SU-DHL-6 (cell line): Measurements from ENCODE around the gene HOXA13.

Experiments
- H2AFZ ChIP-seq: fragments of 200-600 bp; sonication (generic); 2 replicates; pipeline ENCODE4 v1.6.1; 2014; ENCODE audit warnings: low read depth, mild to moderate bottlenecking, moderate library complexity, mixed read lengths, antibody characterized with exemption, low read length; ENCODE audit not compliant: severe bottlenecking
- H3F3A ChIP-seq: fragments of 200-600 bp; shearing (Covaris generic); 2 replicates; pipeline ENCODE4 v1.6.0; 2016; ENCODE audit warnings: antibody characterized with exemption, mild to moderate bottlenecking; ENCODE audit not compliant: insufficient read depth
- H3K27ac ChIP-seq: fragments of 200-600 bp; sonication (generic); 2 replicates; pipeline ENCODE4 v1.5.1; 2016; ENCODE audit warnings: low read depth, mild to moderate bottlenecking, low read length, moderate library complexity, mixed read lengths
- H3K27me3 ChIP-seq: fragments of 200-600 bp; sonication (generic), shearing (Covaris generic); 2 replicates; pipeline ENCODE4 v1.6.0; 2014; ENCODE audit warnings: mild to moderate bottlenecking, low read length
- H3K36me3 ChIP-seq: fragments of 200-600 bp; sonication (generic); 2 replicates; pipeline ENCODE4 v1.6.1; 2014; ENCODE audit warnings: mild to moderate bottlenecking, low read length, mixed read lengths
- H3K4me2 ChIP-seq: fragments of 300-600, 200-600 bp; shearing (Covaris generic), sonication (generic); 2 replicates; pipeline ENCODE4 v1.6.0; 2014; ENCODE audit warnings: low read length, low read depth, mild to moderate bottlenecking; ENCODE audit not compliant: poor library complexity, severe bottlenecking
- H3K4me3 ChIP-seq: fragments of 200-600 bp; sonication (generic); 2 replicates; pipeline ENCODE4 v1.5.1; 2014; ENCODE audit warnings: antibody characterized with exemption, low read length, mild to moderate bottlenecking, mixed read lengths; ENCODE audit not compliant: insufficient read depth, poor library complexity, severe bottlenecking
- H3K79me2 ChIP-seq: fragments of 200-600 bp; sonication (generic); 2 replicates; pipeline ENCODE4 v1.6.1; 2014; ENCODE audit warnings: mild to moderate bottlenecking, low read length, moderate library complexity; ENCODE audit not compliant: insufficient read depth
- H3K9ac ChIP-seq: fragments of 200-600 bp; sonication (generic); 2 replicates; pipeline ENCODE4 v1.7.0; 2014; ENCODE audit warnings: mild to moderate bottlenecking, low read length
- H3K9me2 ChIP-seq: fragments of 200-600 bp; sonication (generic); replicated peaks from 2 replicates; pipeline ENCODE4 v1.6.1; 2014; ENCODE audit warnings: low read length; ENCODE audit not compliant: insufficient read depth
- H3K9me3 ChIP-seq: fragments of 200-600 bp; sonication (generic); 2 replicates; pipeline ENCODE4 v1.6.1; 2014; ENCODE audit warnings: low read length, mixed read lengths; ENCODE audit not compliant: insufficient read depth
- H4K20me1 ChIP-seq: fragments of 200-600 bp; sonication (generic); 2 replicates; pipeline ENCODE4 v1.6.1; 2014; ENCODE audit warnings: low read depth, mild to moderate bottlenecking, antibody characterized with exemption, low read length, moderate library complexity, mixed read lengths
- EZH2phosphoT487 ChIP-seq: fragments of 200-600 bp; sonication (generic), shearing (Covaris generic); conservative IDR thresholded peaks from 2 replicates; pipeline ENCODE4 v1.6.1; 2018; ENCODE audit warnings: mild to moderate bottlenecking, antibody characterized with exemption, low read length, moderate library complexity, mixed read lengths
- TF ChIP-seq, protein P1 (sequence below): fragments of 200-600 bp; sonication (generic); IDR thresholded peaks from one replicate; pipeline ENCODE4 v1.5.1; 2017; ENCODE audit warnings: antibody characterized with exemption, mild to moderate bottlenecking, low read length, moderate library complexity; ENCODE audit not compliant: insufficient read depth, poor library complexity, severe bottlenecking

HOXA13 gene

DNA sequence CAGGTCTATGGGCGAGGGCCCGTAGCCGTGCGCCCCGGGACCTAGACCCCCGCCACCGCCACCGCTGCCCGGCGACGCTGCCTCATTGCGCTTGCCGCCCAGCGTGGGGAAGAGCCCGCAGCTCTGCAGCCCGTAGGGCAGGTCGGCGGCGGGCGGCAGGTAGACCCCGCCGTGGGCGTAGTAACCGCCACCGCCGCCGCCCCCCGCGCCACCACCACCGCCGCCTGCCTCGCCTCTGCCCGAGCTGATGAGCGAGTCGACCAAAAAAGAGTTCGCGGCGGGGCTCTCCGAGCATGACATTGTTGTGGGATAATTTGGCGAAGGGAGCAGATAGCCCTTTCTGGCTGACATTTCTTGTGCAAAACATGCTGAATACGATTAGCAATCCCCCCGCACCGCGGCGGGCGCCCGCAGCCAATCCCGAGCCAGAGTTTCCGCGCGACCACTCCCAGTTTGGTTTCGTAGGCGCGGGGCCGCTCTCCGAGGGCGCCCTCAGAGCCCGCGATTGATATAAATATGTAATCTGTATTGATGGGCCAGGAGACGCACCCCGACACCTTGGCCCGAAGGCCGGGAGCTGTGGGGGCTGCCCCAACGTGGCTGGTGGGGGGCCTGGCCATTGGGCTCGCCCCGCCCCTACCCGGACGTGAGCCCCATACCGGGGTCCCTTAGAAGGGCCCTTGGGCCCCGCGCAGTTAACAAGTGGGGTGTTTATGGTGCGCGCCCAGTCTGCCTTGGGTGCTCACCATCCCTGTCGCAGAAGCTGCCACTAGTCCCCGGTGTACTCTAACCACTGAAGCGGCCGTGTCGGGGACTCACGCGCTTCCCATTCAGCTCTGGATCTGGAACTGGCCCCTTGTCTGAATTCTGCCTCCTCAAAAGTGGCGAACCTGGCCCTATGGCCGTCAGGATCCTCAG, 25.7 kb downstream of the HOXA13 start, which contains the start of gene HOXA10:
TSS of gene HOXA10 (minus strand) at position 365 of the 918 bp plus-strand sequence. CDS start at position 351, 14 bp downstream.
- Histone ChIP-seq H2AFZ (no peak within 1 kb of the TSS), H3K9me2 (no peaks in the 10 kb centered on the region), H3K4me3 (no peak within 1 kb of the TSS), H3K79me2 (no peaks in the 10 kb centered on the region), H3K27me3 (no peaks in the 10 kb centered on the region), H3K9me3 (no peaks in the 10 kb centered on the region), H4K20me1 (no peaks in the 10 kb centered on the region), H3K27ac (no peak within 1 kb of the TSS), H3K36me3 (no peaks in the 10 kb centered on the region), H3F3A (no peaks in the 10 kb centered on the region), H3K9ac (no peak within 1 kb of the TSS), H3K4me2 (no peak within 1 kb of the TSS)
- TF ChIP-seq, protein P1, sequence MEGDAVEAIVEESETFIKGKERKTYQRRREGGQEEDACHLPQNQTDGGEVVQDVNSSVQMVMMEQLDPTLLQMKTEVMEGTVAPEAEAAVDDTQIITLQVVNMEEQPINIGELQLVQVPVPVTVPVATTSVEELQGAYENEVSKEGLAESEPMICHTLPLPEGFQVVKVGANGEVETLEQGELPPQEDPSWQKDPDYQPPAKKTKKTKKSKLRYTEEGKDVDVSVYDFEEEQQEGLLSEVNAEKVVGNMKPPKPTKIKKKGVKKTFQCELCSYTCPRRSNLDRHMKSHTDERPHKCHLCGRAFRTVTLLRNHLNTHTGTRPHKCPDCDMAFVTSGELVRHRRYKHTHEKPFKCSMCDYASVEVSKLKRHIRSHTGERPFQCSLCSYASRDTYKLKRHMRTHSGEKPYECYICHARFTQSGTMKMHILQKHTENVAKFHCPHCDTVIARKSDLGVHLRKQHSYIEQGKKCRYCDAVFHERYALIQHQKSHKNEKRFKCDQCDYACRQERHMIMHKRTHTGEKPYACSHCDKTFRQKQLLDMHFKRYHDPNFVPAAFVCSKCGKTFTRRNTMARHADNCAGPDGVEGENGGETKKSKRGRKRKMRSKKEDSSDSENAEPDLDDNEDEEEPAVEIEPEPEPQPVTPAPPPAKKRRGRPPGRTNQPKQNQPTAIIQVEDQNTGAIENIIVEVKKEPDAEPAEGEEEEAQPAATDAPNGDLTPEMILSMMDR = no peak
- no peak for TF ChIP-seq EZH2phosphoT487

DNA sequence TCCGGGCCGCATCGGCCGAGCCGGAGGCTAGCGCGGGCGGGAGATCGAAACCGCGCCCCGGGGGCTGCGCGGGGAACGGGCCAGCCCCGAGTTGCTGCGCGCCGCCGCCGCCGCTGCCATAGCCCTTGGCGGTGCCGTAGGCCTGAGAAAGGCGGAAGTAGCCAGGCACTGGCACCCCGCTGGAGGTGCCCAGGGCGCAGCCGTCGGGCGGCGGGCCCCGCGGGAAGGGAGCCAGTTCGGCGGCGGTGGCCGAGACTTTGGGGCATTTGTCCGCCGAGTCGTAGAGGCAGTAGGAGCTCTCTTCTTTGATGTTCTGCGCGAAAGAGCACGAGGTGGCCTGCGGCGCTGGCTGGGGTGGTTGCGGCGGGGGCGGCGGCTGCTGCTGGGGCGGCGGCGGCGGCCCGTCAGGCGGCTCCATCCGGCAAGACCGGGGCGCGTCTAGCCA, 26.4 kb downstream of the HOXA13 start:
- Histone ChIP-seq H3K27ac (no peak overlapping the region), H3F3A (no peaks in the 10 kb centered on the region), H3K27me3 (no peaks in the 10 kb centered on the region), H3K4me2 (no peak overlapping the region), H2AFZ (no peak overlapping the region), H3K79me2 (no peaks in the 10 kb centered on the region), H3K9me2 (no peaks in the 10 kb centered on the region), H3K9ac (no peak overlapping the region), H3K36me3 (no peaks in the 10 kb centered on the region), H3K9me3 (no peaks in the 10 kb centered on the region), H3K4me3 (no peak overlapping the region), H4K20me1 (no peaks in the 10 kb centered on the region)
- no peak for TF ChIP-seq EZH2phosphoT487
- TF ChIP-seq, protein P1 = no peak

DNA sequence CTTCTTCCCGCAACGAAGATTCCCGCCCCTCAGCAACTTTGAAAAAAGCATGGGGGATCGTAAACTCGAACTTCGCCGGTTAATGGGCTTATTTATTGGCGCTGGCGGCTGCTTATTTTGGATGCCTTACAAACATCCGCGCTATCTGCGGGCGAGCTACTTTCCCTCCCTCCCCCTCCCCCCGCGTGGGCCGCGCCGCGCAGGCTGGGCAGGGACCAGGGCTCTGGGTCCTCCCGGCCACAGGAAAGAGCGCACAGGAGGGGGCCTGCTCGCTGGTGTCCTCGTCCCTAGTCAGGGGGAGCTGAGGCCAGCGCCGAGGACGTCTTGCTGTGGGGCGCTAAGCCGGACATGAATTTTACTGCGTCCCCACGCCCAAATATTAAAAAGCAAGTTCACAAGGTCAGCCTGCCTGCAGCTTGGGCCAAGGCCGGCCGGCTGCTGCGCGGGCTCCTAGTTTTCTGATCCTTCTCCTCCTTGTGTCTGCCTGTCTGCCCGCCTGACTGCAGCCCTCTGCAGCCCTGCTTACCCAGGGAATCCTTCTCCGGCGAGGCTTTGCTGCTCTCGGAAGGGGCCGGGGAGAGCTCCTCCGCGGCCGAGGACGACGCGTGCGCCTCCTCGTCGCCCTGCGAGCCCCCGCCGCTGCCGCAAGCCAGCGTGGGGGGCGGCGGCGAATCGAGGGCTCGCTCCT, 26.9 kb downstream of the HOXA13 start:
- no peak overlapping the region for H3K27ac ChIP-seq
- H3K9me3 ChIP-seq = no peaks in the 10 kb centered on the region
- no peak for TF ChIP-seq EZH2phosphoT487
- TF ChIP-seq, protein P1 = no peak
- no peaks in the 10 kb centered on the region for H3K27me3 ChIP-seq
- H3K79me2 ChIP-seq = no peaks in the 10 kb centered on the region
- H3F3A ChIP-seq = no peaks in the 10 kb centered on the region
- no peak overlapping the region for H3K9ac ChIP-seq
- no peaks in the 10 kb centered on the region for H4K20me1 ChIP-seq
- H3K36me3 ChIP-seq = no peaks in the 10 kb centered on the region
- no peak overlapping the region for H3K4me2 ChIP-seq
- H3K9me2 ChIP-seq = no peaks in the 10 kb centered on the region
- H3K4me3 ChIP-seq = no peak overlapping the region
- H2AFZ ChIP-seq = no peak overlapping the region
